ENCODE data around the gene DGKQ.
"Not testable (repeated sequence)": the region's sequence is repeated elsewhere in the genome, so short reads cannot be mapped to it uniquely, and the experiment has no call there.

- TF ChIP-seq CTCF (conservative IDR thresholded peaks at IDR 0.05); EZH2 (IDR thresholded peaks at IDR 0.05; ENCODE audit: low read depth): not testable (repeated sequence)
Observed at GRCh38 chr4:927566-927965, 45.8 kb downstream of the DGKQ start.

Data from PC-9 (cell line).